ENCODE data around the gene NCAM1.

The NCAM1 gene

GRCh38 chr11:113181094-113181493, 219.9 kb downstream of the NCAM1 start:
- DNase-seq, result no peak
- H3K9me3 ChIP-seq (ENCODE audit: insufficient read depth, low read length, severe bottlenecking), result no peaks in the 10 kb centered on the region
- H3K79me2 ChIP-seq (ENCODE audit: insufficient read depth, low read length), result no peaks in the 10 kb centered on the region
- no peak overlapping the region for H3K4me3 ChIP-seq (ENCODE audit: low read depth in 1 of 2, low read length in 2 of 2)
- H3K27ac ChIP-seq (ENCODE audit: low read length), result no peak overlapping the region
- TF ChIP-seq EZH2 (IDR thresholded peaks at IDR 0.05; ENCODE audit: borderline replicate concordance, low read depth, low read length, severe bottlenecking), result no peak
- no peak for TF ChIP-seq CTCF (IDR thresholded peaks at IDR 0.05; ENCODE audit: borderline replicate concordance, extremely low read depth, low read length, poor library complexity, severe bottlenecking)
- no peak for ATAC-seq (ENCODE audit: insufficient read depth, low read depth)
- no peak overlapping the region for H2AFZ ChIP-seq (ENCODE audit: low read depth, low read length)
- H3K36me3 ChIP-seq (ENCODE audit: insufficient read depth, low read length), result no peaks in the 10 kb centered on the region
- no peaks in the 10 kb centered on the region for H3K4me1 ChIP-seq (ENCODE audit: insufficient read depth, low read length)
- no peak overlapping the region for H3K4me2 ChIP-seq (ENCODE audit: insufficient read depth, low read length)
- H3K27me3 ChIP-seq (ENCODE audit: insufficient read depth, low read length, poor library complexity), result peaks cover 7% of the 10 kb centered on the region
- no peak overlapping the region for H3K9ac ChIP-seq (ENCODE audit: low read depth, low read length)
- H4K20me1 ChIP-seq (ENCODE audit: insufficient read depth, low read length), result no peaks in the 10 kb centered on the region

DNA sequence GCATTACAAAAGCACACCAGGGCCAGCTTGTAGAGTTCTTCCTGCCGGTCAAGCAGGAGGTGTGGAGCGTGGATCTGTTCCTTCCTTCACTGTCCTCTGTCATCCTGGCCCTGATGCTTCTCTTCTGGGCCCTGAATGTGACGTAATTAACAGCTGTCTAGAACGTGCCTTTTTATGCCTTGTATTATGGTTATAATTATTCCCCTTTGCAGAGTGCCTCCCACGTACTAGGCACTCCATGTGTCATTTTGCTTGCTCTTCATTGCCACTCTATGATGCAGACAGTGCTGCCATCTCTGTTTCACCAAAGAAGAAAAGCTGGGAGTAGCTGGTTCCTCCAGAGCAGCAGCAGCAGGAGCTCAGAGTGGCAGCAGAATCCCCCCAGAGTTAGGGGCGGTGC, 221.1 kb downstream of the NCAM1 start:
- Histone ChIP-seq H4K20me1 (ENCODE audit: insufficient read depth, low read length) (no peaks in the 10 kb centered on the region), H3K9ac (ENCODE audit: low read depth, low read length) (no peak overlapping the region), H2AFZ (ENCODE audit: low read depth, low read length) (no peak overlapping the region), H3K79me2 (ENCODE audit: insufficient read depth, low read length) (no peaks in the 10 kb centered on the region), H3K4me1 (ENCODE audit: insufficient read depth, low read length) (no peaks in the 10 kb centered on the region), H3K4me2 (ENCODE audit: insufficient read depth, low read length) (no peak overlapping the region), H3K4me3 (ENCODE audit: low read depth in 1 of 2, low read length in 2 of 2) (no peak overlapping the region), H3K27me3 (ENCODE audit: insufficient read depth, low read length, poor library complexity) (peaks cover 7% of the 10 kb centered on the region), H3K36me3 (ENCODE audit: insufficient read depth, low read length) (no peaks in the 10 kb centered on the region), H3K9me3 (ENCODE audit: insufficient read depth, low read length, severe bottlenecking) (no peaks in the 10 kb centered on the region), H3K27ac (ENCODE audit: low read length) (no peak overlapping the region)
- no peak for DNase-seq
- TF ChIP-seq CTCF (IDR thresholded peaks at IDR 0.05; ENCODE audit: borderline replicate concordance, extremely low read depth, low read length, poor library complexity, severe bottlenecking) (no peak), EZH2 (IDR thresholded peaks at IDR 0.05; ENCODE audit: borderline replicate concordance, low read depth, low read length, severe bottlenecking) (no peak)
- no peak for ATAC-seq (ENCODE audit: insufficient read depth, low read depth)

GRCh38 chr11:113184498-113184897, 223.3 kb downstream of the NCAM1 start:
- H3K4me3 ChIP-seq (ENCODE audit: low read depth in 1 of 2, low read length in 2 of 2), result no peak overlapping the region
- no peak overlapping the region for H3K27ac ChIP-seq (ENCODE audit: low read length)
- TF ChIP-seq EZH2 (IDR thresholded peaks at IDR 0.05; ENCODE audit: borderline replicate concordance, low read depth, low read length, severe bottlenecking) (no peak), CTCF (IDR thresholded peaks at IDR 0.05; ENCODE audit: borderline replicate concordance, extremely low read depth, low read length, poor library complexity, severe bottlenecking) (no peak)
- H3K9ac ChIP-seq (ENCODE audit: low read depth, low read length), result no peak overlapping the region
- no peaks in the 10 kb centered on the region for H3K4me1 ChIP-seq (ENCODE audit: insufficient read depth, low read length)
- H3K36me3 ChIP-seq (ENCODE audit: insufficient read depth, low read length), result no peaks in the 10 kb centered on the region
- no peaks in the 10 kb centered on the region for H3K79me2 ChIP-seq (ENCODE audit: insufficient read depth, low read length)
- H3K27me3 ChIP-seq (ENCODE audit: insufficient read depth, low read length, poor library complexity), result peaks cover 4% of the 10 kb centered on the region
- no peak overlapping the region for H3K4me2 ChIP-seq (ENCODE audit: insufficient read depth, low read length)
- ATAC-seq (ENCODE audit: insufficient read depth, low read depth), result no peak
- H4K20me1 ChIP-seq (ENCODE audit: insufficient read depth, low read length), result no peaks in the 10 kb centered on the region
- no peaks in the 10 kb centered on the region for H3K9me3 ChIP-seq (ENCODE audit: insufficient read depth, low read length, severe bottlenecking)
- H2AFZ ChIP-seq (ENCODE audit: low read depth, low read length), result no peak overlapping the region
- no peak for DNase-seq

DNA sequence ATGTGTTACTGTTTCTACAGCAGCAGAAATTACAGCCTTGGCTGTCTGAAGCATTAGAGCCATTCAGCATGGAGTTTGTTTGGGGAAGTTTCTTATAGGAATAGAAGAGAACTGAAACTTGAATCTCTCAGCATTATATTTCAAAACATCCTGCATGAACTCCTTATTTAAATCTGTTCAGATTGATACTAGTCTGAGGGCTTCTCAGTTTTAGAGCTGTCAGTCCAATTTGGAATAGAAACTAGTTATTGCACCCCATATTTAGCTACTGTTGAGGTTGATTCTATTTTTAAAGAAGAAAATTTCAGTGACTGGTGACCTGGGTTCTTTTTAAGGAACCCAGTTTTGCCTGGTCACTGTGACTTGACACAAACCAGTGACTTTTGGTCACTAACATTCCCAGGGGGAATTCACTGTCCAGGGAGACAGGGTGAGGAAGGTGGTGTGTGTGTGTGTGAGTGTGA, 227.2 kb downstream of the NCAM1 start:
- Histone ChIP-seq H3K9ac (ENCODE audit: low read depth, low read length) (no peak overlapping the region), H3K4me2 (ENCODE audit: insufficient read depth, low read length) (no peak overlapping the region), H3K27ac (ENCODE audit: low read length) (no peak overlapping the region), H3K27me3 (ENCODE audit: insufficient read depth, low read length, poor library complexity) (no peaks in the 10 kb centered on the region), H3K36me3 (ENCODE audit: insufficient read depth, low read length) (no peaks in the 10 kb centered on the region), H2AFZ (ENCODE audit: low read depth, low read length) (no peak overlapping the region), H3K4me1 (ENCODE audit: insufficient read depth, low read length) (no peaks in the 10 kb centered on the region), H3K9me3 (ENCODE audit: insufficient read depth, low read length, severe bottlenecking) (no peaks in the 10 kb centered on the region), H3K4me3 (ENCODE audit: low read depth in 1 of 2, low read length in 2 of 2) (no peak overlapping the region), H4K20me1 (ENCODE audit: insufficient read depth, low read length) (no peaks in the 10 kb centered on the region), H3K79me2 (ENCODE audit: insufficient read depth, low read length) (no peaks in the 10 kb centered on the region)
- TF ChIP-seq EZH2 (IDR thresholded peaks at IDR 0.05; ENCODE audit: borderline replicate concordance, low read depth, low read length, severe bottlenecking), result no peak
- ATAC-seq (ENCODE audit: insufficient read depth, low read depth) (no peak), DNase-seq (no peak)
